ENCODE data around the gene FOXA3. TPM values are rescaled to one million over a fixed set of nuclear protein-coding genes. Genes with fewer than 3 reads are reported as not detected.
A peak's percentile ranks its signal among the peaks of the same experiment; 100 is the strongest.

Gene FOXA3
- total RNA-seq, 1 experiment from 2014 or later: 15.3 TPM

DNA sequence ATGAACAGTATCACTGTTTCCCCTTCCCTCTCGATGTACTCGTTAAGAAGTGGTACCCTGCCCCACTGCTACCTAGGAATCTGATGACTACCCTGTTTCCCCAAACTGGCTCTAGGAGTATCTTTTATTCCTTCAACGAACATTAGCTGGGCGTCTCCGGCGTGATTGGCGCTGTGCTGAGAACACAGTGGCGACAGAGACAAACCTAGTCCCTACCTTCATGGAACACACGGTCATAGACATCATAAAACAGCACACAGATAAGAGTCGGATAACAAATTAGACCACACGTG lies 1.9 kb upstream of the FOXA3 start:
- Mint-ChIP-seq H3K4me1 (ENCODE audit: low read depth, unreplicated experiment) (peaks cover 14% of the 10 kb centered on the region), H3K36me3 (ENCODE audit: insufficient read depth, unreplicated experiment) (peaks cover 66% of the 10 kb centered on the region), H3K27ac (ENCODE audit: unreplicated experiment) (peak overlapping the region; percentile 95), H3K4me3 (ENCODE audit: unreplicated experiment) (peak overlapping the region; percentile 98), H3K27me3 (ENCODE audit: insufficient read depth, unreplicated experiment) (no peaks in the 10 kb centered on the region), H3K9me3 (ENCODE audit: unreplicated experiment) (no peaks in the 10 kb centered on the region)
- no TSS peak for BruUV-seq (replicated peaks)
- Histone ChIP-seq H3K4me3 (ENCODE audit: low read depth, low read length) (peak overlapping the region; percentile 67), H3K4me1 (no peaks in the 10 kb centered on the region), H3K9me3 (no peaks in the 10 kb centered on the region), H3K27me3 (replicated peaks; ENCODE audit: control insufficient read depth, insufficient read depth, low read length) (no peaks in the 10 kb centered on the region), H3K36me3 (ENCODE audit: control insufficient read depth, insufficient read depth, low read length) (peaks cover 1% of the 10 kb centered on the region; the same call in 1 of the 2 replicates)
- intact Hi-C loops (cut with micrococcal nuclease; ENCODE audit: unreplicated experiment): loop anchor here (2.0 kb wide), 1 partner anchor 131 kb away; the partner anchor contains the start of gene FBXO46
- TF ChIP-seq, protein P1, sequence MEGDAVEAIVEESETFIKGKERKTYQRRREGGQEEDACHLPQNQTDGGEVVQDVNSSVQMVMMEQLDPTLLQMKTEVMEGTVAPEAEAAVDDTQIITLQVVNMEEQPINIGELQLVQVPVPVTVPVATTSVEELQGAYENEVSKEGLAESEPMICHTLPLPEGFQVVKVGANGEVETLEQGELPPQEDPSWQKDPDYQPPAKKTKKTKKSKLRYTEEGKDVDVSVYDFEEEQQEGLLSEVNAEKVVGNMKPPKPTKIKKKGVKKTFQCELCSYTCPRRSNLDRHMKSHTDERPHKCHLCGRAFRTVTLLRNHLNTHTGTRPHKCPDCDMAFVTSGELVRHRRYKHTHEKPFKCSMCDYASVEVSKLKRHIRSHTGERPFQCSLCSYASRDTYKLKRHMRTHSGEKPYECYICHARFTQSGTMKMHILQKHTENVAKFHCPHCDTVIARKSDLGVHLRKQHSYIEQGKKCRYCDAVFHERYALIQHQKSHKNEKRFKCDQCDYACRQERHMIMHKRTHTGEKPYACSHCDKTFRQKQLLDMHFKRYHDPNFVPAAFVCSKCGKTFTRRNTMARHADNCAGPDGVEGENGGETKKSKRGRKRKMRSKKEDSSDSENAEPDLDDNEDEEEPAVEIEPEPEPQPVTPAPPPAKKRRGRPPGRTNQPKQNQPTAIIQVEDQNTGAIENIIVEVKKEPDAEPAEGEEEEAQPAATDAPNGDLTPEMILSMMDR (IDR thresholded peaks at IDR 0.05; ENCODE audit: insufficient read depth in 1 of 2, low read depth in 1 of 2, low read length in 1 of 2, severe bottlenecking in 1 of 2, unreplicated experiment in 1 of 2): no peak
- ChIA-PET POLR2A (interaction anchor here (2.9 kb wide), 1 partner anchor 20 kb away, joined by 84 read pairs; no protein-coding TSS in a partner anchor), CTCF (interaction anchor here (1.5 to 3.6 kb wide), 2 partner anchors 19 to 45 kb away, joined by 27 to 86 read pairs; no protein-coding TSS in a partner anchor)
- DNase-seq: no peak

DNA sequence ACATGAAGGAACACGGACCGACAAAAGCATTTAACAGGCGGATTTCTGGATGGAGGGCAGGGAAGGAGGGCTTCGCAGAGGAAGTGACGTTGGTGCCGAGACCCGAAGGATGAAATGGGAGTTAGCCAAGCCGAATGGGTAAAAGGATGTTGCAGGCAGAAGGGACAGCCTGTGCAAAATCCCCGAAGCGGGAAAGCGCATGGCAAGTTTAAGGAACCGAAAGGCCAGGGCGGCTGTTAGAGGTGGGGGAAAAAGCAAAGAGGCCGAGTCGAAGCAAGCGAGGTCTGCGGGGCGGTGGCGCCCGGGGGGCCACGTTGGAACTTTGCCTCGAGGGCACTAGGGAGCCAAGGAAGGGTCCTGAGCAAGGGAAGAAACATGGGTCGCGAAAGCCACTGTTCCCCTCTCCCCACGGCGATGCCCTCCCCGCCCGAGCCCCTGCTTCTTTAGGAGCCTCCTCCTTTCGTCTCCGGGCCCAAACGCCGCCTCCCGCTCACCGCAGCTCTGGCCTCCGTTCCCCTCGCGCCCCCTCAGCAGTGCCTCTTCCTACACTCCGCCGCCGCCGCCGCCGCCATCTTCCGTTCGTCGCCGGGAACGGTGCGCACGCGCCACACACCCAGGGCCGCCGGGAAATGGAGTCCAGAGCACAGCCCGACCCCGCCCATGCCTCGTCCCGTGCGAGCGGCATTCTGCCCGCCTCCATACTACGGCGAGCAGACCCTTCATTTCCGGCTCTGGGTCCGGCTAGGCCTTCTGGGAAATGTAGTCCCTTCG lies 1.4 kb upstream of the FOXA3 start, which contains the start of gene SYMPK:
SYMPK (minus strand) TSS at position 584 of the 771 bp plus-strand sequence. CDS start 8,652 bp downstream, outside the sequence.
- TSS peak; percentile 44 for BruUV-seq (replicated peaks)

More for the DNA sequence above, 1.4 kb upstream of the FOXA3 start, which contains the start of gene SYMPK:
- peaks cover 66% of the 10 kb centered on the region for H3K36me3 Mint-ChIP-seq (ENCODE audit: insufficient read depth, unreplicated experiment)
- H3K4me1 ChIP-seq: no peaks in the 10 kb centered on the region
- peak within 1 kb of the TSS; percentile 95 for H3K27ac Mint-ChIP-seq (ENCODE audit: unreplicated experiment)
- H3K27me3 ChIP-seq (replicated peaks; ENCODE audit: control insufficient read depth, insufficient read depth, low read length): no peaks in the 10 kb centered on the region
- H3K9me3 ChIP-seq: no peaks in the 10 kb centered on the region
- intact Hi-C loops (cut with micrococcal nuclease; ENCODE audit: unreplicated experiment): loop anchor here (1.0 to 2.0 kb wide), 4 partner anchors 20 to 133 kb away; partner anchors contain the start of genes CCDC61 and FBXO46
- no peaks in the 10 kb centered on the region for H3K9me3 Mint-ChIP-seq (ENCODE audit: unreplicated experiment)
- H3K4me3 ChIP-seq (ENCODE audit: low read depth, low read length): peak within 1 kb of the TSS; percentile 67
- DNase-seq: peak; percentile 99
- no peaks in the 10 kb centered on the region for H3K27me3 Mint-ChIP-seq (ENCODE audit: insufficient read depth, unreplicated experiment)
- CTCF ChIA-PET: interaction anchor here (0.6 to 3.6 kb wide), 17 partner anchors 10 to 794 kb away, joined by 3 to 86 read pairs (median 5); partner anchors contain the start of genes CCDC61, DMWD, IRF2BP1 and MYPOP
- peaks cover 1% of the 10 kb centered on the region; the same call in 1 of the 2 replicates for H3K36me3 ChIP-seq (ENCODE audit: control insufficient read depth, insufficient read depth, low read length)
- TF ChIP-seq, protein P1 (IDR thresholded peaks at IDR 0.05; ENCODE audit: insufficient read depth in 1 of 2, low read depth in 1 of 2, low read length in 1 of 2, severe bottlenecking in 1 of 2, unreplicated experiment in 1 of 2): no peak
- peaks cover 14% of the 10 kb centered on the region for H3K4me1 Mint-ChIP-seq (ENCODE audit: low read depth, unreplicated experiment)
- H3K4me3 Mint-ChIP-seq (ENCODE audit: unreplicated experiment): peak within 1 kb of the TSS; percentile 98
- POLR2A ChIA-PET: interaction anchor here (0.5 to 2.9 kb wide), 15 partner anchors 11 to 1974 kb away, joined by 3 to 84 read pairs (median 4); partner anchors contain the start of genes CCDC61, DMPK, DMWD and IRF2BP1
